Transverse colon (tissue), 4 donors: ENCODE measurements around the gene INCA1.

Source experiments
- POLR2A ChIP-seq: fragments of 450-650 bp; IDR thresholded peaks from one replicate; pipeline ENCODE4 v1.6.1; 2016; ENCODE audit warnings: antibody characterized with exemption, mild to moderate bottlenecking, moderate library complexity
- POLR2AphosphoS5 ChIP-seq, 3 donors: sonication (generic); formaldehyde crosslinking; IDR thresholded peaks; one replicate each; pipeline ENCODE4 v1.6.1; 2016; ENCODE audit warnings: antibody characterized with exemption in 3 of 3
- TF ChIP-seq, protein P1 (sequence below), 5 experiments: fragments of 200-600 bp in 3 of 5; fragments of 450-650 bp in 2 of 5; sonication (generic) in 3 of 5; IDR thresholded peaks; 1 replicate in 2 of 5; 2 replicates in 3 of 5; pipeline ENCODE4 v1.5.1; 2016 to 2017; ENCODE audit warnings: antibody characterized with exemption in 5 of 5, inconsistent platforms in 3 of 5, mild to moderate bottlenecking in 2 of 5, moderate library complexity in 1 of 5

DNA sequence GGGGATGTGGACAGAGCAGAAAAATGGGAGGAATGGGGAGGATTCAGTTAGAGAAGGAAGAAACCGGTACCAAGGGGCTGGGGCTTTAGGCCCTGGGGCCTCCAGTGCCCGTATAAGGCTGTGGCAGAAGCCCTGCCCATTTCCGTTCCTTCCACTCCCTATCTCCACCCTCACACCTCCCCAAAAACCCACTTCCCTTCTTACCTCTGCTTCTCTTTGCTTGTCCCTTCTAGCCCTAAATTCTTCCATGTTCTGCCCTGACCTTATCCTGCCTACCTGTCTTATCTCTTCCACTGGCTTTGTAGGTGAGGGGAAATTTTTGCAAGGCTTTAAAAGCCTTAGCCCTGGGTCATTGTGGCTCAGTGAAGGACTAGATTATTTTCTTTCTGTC is 53.2 kb downstream of the INCA1 start:
- TF ChIP-seq POLR2AphosphoS5 (IDR thresholded peaks at IDR 0.05): no peak
- no peak for TF ChIP-seq POLR2A
- TF ChIP-seq, protein P1, sequence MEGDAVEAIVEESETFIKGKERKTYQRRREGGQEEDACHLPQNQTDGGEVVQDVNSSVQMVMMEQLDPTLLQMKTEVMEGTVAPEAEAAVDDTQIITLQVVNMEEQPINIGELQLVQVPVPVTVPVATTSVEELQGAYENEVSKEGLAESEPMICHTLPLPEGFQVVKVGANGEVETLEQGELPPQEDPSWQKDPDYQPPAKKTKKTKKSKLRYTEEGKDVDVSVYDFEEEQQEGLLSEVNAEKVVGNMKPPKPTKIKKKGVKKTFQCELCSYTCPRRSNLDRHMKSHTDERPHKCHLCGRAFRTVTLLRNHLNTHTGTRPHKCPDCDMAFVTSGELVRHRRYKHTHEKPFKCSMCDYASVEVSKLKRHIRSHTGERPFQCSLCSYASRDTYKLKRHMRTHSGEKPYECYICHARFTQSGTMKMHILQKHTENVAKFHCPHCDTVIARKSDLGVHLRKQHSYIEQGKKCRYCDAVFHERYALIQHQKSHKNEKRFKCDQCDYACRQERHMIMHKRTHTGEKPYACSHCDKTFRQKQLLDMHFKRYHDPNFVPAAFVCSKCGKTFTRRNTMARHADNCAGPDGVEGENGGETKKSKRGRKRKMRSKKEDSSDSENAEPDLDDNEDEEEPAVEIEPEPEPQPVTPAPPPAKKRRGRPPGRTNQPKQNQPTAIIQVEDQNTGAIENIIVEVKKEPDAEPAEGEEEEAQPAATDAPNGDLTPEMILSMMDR (IDR thresholded peaks at IDR 0.05): no peak
